HG03025 (cell line): ENCODE results near the gene PCP2.
"Not testable (repeated sequence)": the region's sequence is repeated elsewhere in the genome, so short reads cannot be mapped to it uniquely, and the experiment has no call there.

Source experiments
- ATAC-seq: cut with Tn5 transposase; IDR thresholded peaks from one replicate; pipeline ENCODE4 v1.9.1; 2021; ENCODE audit warnings: mild to moderate bottlenecking, moderate library complexity; ENCODE audit not compliant: unreplicated experiment, low FRiP score

PCP2 gene

DNA sequence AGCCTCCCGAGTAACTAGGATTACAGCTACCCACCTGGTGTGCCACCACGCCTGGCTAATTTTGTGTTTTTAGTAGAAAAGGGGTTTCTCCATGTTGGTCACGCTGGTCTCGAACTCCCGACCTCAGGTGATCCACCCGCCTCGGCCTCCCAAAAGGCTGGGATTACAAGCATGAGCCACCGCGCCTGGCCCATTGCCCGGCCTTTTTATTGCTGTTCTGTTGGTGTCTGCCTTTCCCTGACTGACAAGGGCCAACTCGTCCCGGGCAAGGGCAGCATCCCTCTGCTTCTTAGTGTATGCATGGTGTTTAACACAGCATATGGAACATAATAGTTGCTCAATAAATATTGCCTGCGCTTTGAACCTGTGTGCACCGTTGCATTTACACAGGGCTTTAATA, 29.1 kb upstream of the PCP2 start:
- no peak for ATAC-seq

DNA sequence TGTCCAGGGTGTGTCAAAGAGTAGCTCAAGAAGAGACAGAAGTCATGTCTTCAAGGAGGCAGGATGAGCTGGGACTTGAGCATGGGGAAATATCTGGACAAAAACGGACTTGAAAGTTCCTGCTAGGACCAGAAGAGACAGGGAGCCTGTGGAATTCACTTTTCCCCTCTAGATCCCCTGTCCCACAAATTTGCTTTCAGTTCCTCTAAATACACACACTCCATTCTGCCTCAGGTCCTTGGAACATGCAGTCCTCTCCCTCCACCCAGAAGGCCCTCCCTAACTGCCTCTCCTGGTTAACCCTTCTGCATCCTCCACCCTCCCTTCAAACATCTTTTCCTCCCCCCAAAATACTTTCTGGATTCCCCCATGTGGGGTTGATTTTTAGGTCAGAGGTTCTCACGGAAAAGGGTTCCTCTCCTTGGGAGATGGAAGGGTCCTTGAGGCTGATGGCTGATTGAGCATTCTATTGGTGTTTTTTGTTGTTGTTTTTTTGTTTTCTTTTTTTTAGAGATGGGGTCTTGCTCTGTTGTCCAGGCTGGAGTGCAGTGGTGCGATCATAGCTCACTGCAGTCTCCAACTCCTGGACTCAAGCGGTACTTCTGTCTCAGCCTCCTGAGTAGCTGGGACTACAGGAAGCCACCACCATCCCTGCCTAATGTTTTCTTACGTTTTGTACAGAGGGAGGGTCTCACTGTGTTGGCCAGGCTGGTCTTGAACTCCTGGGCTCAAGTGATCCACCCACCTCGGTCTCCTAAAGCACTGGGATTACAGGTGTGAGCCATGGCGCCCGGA, 28.4 kb upstream of the PCP2 start:
- no peak for ATAC-seq

DNA sequence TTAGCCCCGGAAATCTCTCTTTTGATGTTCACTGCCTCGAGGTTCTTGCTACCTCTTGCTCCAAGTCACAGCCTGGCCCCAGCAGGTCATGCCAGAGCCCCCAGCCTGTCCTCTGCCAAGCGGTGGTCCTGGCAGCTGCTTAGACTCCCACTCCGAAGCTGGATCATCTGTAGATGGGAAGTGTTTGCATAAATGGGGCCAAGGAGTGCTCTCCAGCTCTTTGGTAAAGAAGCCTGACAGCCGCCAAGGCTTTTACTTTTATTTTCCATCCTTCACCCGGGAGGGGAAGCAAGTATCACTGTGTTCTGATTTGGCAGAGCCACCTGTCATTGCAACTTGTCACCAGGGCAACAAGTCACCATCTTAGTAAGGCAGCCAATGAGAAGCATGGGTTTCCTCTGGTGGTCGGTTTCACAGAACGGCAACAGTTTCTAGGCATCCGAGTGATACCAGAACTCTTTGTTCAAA, 24.7 kb upstream of the PCP2 start:
- ATAC-seq, result no peak

DNA sequence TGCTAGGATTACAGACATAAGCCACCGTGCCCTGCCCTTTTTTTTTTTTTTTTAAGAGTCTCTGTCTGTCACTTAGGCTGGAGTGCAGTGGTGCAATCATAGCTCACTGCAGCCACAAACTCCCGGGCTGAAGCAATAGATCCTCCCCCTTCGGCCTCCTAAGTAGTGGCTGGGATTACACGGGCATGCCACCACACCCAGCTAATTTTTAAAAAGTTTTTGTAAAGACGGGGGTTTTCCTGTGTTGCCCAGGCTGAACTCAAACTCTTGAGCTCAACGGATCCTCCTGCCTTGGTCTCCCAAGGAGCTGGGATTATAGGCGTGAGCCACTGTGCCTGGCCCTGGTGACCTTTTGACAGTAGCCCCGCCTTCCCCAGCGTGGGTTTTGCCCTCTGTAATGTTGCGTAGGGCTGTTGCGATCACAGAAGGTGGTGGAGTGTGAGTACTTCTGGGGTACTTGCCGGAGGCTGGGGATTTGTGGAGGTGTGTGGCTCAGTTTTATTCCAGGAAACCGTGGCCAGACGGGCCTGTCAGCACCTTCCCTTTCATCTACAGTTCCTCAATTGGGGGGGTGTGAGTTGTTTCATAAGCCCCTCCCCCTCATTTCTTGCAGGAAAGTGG, 23.7 kb upstream of the PCP2 start:
- no peak for ATAC-seq

DNA sequence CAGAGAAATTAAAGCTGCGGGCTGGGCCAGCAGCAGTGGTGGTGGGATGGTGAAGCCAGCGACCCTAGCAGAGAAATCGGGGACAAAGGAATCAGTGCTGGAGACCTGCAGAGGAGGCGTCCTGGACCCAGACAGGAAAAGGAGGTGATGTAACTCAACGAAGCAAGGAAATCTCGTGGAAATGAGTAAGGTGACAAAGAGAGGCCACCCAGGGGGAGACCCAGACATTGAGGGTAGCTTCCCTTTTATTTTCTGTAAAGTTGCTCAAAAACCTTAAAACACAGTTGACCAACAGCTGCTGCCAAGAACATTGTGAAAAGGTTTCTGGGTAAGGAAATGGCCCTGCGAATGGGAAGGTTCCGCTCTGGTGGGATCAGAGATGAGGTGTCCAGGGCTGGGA, 22.1 kb upstream of the PCP2 start:
- no peak for ATAC-seq

DNA sequence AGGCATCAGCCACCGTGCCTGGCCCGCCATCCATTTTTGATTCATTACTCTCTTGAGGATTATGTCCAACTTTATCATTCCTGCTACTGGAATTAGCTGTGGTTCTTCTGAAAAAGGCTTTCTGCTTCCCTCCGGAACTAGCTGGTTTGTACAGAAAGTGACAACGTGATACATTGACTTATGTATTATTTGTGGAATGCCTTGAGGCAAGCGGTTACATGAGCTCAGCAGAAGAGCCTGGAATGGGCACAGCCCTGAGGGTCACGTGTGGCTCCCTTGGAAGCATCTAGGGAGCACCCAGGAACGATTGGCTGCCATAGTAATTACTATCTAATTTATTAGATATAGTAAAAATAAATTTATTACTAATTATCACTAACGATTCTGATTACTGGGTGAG, 20.9 kb upstream of the PCP2 start:
- no peak for ATAC-seq

DNA sequence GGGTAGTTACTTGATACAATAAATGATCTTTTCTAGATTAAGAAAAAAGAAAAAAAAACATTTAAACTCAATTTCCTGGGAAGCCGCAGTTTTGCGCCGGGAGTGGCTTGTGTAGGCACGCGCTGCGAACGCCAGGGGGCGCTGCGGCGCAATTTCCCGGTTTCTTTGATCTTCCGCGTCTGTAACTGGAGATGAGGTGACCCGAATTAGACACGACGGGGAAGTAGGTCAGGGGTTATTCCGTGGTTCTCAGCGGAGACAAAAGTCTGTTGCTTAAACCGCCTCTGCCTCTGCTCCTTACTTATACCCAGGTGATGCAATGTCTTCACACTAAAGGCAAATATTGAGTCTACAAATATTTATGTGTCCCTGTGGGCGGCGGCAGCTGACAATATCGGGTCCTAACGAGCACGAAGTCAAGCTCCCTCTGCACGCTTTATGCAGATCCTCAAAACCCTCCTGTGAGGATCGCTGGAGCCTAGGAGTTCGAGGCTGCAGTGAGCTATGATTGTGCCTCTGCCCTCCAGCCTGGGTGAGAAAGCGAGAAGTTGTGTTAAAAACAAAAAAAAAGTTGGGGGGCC, 18.6 kb upstream of the PCP2 start:
- ATAC-seq, result no peak

DNA sequence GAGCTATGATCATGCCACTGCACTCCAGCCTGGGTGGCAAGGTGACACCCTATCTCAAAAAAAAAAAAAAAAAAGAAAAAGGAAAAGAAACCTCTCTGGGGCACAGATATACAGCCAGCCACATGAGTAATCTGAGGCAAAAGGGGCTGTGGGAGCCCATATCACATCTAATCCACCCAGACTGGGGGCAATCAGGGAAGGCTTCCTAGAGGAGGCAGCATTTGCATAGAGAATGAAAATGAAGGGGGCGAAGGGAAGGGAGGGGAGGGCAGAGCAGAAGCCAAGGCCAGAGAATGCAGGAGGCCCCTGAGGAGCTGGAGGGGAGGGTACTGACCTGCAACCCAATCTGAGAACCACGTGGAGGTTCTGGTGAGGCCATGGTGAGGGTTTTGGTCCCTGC, 16.6 kb upstream of the PCP2 start:
- no peak for ATAC-seq

DNA sequence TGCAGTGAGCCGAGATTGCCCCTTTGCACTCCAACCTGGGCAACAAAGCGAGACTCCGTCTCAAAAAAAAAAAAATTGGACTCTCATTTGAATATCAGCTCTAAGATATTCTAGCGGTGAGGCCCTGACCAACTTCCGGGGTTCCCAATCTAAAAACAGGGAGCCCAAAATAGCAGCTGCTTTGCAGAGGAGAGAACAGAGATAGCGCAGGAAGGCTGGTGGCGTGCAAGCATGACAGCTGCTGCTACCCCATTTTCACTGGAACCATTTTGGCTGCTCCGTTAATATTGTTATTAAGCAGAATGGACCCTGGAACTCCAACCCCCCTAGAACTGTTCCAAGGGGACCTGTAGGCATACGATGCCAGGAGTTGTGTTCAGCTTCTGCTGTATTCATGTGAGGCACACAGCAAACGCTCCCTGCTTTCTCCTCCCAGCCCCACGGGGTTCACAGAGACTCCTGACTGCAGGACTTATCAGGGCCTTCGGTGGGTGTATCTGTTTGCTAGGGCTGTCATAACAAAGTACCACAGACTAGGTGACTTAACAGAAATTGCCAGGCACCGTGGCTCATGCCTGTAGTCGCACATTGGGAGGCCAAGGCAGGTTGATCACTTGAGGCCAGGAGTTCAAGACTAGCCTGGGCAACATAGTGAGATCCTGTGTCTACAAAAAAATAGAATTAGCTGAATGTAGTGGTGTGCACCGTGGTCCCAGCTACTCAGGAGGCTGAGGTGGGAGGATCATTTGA, 14.9 kb upstream of the PCP2 start:
- no peak for ATAC-seq

DNA sequence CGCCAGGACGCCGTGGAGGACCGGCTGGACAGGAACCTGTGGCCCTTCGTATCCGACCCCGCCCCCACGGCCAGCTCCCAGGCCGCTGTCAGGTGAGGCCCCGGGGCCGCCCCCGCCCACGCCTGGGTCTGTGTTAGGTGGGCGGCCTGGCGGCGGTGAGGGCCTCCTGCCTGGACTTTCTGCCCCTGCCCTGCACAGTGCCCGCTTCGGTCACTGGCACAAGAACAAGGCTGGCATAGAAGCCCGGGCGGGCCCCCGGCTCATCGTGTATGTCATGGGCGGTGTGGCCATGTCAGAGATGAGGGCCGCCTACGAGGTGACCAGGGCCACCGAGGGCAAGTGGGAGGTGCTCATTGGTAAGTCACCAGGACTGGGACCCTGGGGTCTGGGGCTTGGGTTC, 13.6 kb upstream of the PCP2 start:
- ATAC-seq, result no peak

DNA sequence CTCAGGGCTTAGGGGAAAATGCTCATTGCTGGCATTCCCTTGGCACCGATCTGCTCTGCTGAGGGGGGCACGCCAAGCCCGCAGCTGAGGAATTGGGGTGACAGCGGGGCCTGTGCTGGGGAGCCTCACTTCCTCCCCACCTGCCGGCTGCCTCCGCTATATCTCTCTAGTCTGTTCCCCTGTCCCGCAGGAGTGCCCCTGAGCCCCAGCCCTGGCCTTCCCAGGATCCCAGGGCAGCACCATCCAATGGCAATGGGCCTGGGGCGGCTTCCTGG, 12.8 kb upstream of the PCP2 start:
- no peak for ATAC-seq

DNA sequence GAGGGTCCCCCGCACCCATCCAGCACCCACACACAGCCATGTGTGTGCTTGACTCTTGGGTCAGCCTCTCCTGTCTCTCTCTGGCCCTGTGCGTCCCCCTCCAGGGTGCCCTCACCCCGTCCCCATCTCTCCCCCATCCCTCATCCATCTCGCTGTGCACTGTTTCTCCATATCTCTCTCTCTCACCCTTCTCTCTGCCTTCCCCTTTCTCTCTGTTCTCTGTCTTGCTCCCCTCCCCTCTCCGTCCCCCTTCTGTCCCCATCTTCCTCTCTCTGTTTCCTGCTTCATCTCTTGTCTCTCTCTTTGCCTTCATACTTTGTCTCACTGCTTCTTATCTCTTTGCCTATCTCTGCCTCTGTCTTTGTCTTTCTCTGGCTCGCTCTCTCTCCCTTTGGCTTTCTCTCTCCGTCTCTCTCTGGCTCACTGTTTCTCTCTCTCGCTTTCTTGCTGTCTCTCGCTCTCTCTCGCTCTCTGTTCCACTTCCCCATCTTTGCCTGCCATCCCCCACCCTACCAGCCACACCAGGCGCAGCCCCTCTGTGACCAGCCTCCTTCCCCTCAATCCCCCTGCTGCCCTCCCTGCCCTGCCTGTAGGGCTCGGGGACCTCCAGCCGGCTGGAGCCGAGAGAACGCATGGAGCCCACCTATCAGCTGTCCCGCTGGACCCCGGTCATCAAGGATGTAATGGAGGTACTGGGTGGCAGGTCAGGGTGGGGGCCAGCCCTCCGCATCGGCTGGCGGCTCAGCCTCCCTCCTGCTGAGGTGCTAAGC, 12.3 kb upstream of the PCP2 start:
- ATAC-seq, result no peak

DNA sequence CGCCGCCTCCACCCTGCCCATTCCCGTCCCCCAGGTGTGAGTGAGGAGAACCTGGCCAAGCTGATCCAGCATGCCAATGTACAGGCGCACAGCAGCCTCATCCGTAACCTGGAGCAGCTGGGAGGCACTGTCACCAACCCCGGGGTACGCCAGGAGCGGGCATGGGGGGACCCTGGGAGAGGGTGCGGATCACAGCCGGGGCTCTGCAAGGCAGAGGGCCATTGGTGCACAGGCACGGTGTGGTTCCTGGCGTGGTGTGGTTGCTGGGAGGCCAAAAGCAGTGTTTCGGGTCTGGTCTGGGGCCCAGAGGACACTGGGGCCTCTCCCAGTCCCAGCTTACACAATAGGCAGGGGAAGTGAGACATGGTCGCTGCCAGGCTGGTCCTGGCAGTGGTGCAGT, 11.6 kb upstream of the PCP2 start:
- ATAC-seq, result no peak

DNA sequence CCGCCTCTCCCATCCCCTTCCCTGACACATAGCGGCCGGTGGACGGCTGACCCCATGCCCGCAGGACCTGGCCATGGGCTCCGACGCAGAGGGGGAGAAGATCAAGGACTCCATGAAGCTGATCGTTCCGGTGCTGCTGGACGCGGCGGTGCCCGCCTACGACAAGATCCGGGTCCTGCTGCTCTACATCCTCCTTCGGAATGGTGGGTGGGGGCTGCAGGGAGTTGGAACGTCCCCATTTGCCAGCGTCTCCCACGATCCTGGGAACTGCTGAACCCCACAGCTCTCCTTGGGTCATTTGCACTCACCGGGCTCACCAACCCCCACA, 11.0 kb upstream of the PCP2 start:
- ATAC-seq, result no peak

DNA sequence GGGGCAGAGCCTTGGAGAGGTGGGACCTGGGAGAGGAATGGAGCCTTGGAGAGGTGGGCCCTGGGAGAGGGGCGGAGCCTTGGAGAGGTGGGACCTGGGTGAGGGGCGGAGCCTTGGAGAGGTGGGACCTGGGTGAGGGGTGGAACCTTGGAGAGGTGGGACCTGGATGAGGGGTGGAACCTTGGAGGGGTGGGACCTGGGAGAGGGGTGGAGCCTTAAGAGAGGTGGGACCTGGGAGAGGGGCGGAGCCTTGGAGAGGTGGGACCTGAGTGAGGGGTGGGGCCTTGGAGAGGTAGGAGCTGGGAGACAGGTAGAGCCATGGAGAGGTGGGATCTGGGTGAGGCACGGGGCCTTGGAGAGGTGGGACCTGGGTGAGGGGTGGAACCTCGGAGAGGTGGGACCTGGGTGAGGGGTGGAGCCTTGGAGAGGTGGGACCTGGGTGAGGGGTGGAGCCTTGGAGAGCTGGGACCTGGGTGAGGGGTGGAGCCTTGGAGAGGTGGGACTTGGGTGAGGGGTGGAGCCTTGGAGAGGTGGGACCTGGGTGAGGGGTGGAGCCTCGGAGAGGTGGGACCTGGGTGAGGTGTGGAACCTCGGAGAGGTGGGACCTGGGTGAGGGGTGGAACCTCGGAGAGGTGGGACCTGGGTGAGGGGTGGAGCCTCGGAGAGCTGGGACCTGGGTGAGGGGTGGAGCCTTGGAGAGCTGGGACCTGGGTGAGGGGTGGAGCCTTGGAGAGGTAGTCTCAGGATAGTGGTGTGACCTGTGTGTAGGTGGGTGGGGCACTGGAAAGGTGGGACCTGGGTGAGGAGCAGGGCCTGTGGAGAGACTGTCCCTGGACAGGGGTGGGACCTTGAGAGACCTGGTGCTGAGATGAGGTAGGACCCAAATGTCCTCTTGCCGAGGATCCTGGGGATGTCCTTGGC, 10.4 kb upstream of the PCP2 start:
- not testable (repeated sequence) for ATAC-seq

DNA sequence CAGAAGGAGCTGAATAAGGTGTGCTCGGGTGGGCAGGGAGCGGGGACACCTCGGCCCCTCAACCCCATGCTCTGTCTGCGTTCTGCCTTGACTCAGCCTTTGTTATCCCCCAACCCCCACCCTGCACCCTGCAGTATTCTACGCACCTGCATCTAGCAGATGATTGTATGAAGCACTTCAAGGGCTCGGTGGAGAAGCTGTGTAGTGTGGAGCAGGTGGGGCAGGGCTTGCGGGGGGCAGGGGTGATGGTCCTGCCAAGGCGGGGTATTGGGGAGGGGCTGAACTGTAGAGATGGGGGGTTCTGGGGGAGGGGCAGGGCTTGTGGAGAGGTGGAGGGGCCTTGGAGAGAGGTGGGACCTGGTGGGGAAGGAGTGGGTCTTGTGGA, 9.5 kb upstream of the PCP2 start:
- no peak for ATAC-seq

DNA sequence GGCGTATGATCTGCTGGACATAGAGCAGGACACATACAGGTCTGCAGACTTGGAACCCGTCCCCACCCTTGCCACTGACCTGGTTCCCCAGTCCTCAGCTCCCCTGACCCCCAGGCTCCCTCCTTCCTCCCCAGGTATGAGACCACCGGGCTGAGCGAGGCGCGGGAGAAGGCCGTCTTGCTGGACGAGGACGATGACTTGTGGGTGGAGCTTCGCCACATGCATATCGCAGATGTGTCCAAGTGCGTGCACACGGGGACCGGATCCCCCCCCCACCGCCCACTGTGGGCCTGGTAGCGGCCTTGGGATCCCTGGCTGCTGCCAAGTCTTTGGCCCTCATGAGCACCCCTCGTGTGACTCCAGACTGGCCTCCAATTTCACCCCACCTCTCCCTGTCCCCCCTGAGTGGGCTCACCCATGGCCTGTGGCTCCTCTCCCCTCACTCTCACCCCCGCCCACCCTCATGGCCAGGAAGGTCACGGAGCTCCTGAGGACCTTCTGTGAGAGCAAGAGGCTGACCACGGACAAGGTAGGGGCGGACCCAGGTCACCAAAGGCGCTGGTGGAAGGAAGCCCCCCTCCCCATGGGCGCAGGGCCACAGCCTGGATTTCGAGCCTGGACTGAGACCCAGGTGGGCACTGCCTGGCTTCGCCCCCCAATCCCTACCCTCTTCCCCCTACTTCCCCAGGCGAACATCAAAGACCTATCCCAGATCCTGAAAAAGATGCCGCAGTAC, 8.9 kb upstream of the PCP2 start:
- no peak for ATAC-seq

DNA sequence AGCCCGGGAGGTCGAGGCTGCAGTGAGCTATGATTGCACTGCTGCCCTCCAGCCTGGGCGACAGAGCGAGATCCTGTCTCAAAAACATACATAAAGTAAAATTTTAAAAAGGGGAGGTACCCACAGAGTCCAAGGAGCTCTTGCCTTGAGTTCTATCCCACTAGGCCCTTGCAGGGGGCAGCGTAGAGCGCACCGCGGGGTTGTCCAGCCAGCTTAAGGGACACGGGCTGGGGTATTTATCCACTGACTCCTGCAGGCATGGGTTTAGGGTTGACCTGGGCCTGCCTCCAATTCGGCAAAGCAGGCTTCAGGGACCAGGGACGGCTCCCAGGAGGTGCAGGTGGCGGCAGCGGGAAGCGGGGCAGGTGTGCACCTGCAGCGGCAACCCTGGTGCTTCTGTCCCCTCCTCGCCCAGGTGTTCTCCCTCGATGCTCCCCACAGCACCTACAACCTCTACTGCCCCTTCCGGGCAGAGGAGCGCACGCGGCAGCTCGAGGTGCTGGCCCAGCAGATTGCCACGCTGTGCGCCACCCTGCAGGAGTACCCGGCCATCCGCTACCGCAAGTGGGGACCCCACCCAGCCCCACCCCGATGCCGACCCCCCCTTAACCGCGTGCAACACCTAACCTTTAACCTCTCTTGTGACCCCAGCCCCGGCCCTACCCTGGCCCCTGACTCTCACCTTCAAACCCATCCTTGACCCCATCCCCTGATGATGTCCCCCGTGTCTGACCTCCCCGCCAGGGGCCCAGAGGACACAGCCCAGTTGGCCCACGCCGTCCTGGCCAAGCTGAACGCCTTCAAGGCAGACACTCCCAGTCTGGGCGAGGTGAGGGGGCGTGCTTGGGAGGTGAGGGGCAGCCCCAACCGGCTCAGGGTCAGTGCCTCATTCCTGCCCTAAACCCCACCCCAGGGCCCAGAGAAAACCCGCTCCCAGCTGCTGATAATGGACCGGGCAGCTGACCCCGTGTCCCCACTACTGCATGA, 8.1 kb upstream of the PCP2 start:
- no peak for ATAC-seq
